ENCODE measurements around the gene IZUMO2. TPM values are rescaled to one million over a fixed set of nuclear protein-coding genes. Genes with fewer than 3 reads are reported as not detected.

The IZUMO2 gene
- polyA plus RNA-seq (2012; ENCODE audit: insufficient read depth, insufficient read length, low read depth), result not detected

DNA sequence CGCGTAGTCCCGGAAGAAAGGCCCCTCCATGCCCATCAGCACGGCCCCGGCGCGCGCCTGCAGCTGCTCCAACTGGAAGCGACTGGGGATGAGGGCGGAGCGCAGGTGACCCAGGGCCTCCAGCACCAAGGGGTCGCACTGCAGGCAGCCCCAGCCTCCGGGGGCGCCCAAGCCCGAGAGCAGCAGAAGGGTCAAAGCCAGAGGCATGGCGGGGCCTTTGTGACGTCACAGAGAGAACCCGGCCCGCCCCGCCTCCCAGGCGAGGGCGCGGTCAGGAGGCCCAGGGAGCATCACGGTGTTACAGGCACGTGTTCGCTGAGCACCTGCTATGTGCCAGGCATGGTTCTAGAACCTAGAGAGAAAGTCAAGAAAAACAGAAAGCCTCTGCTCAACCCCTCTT is at the start of gene IZUMO2:
Gene IZUMO2, minus strand, starts transcription at position 294 of the 400 bp plus-strand sequence. Its CDS starts 87 bp downstream, at position 207.
- TF ChIP-seq, protein P1, sequence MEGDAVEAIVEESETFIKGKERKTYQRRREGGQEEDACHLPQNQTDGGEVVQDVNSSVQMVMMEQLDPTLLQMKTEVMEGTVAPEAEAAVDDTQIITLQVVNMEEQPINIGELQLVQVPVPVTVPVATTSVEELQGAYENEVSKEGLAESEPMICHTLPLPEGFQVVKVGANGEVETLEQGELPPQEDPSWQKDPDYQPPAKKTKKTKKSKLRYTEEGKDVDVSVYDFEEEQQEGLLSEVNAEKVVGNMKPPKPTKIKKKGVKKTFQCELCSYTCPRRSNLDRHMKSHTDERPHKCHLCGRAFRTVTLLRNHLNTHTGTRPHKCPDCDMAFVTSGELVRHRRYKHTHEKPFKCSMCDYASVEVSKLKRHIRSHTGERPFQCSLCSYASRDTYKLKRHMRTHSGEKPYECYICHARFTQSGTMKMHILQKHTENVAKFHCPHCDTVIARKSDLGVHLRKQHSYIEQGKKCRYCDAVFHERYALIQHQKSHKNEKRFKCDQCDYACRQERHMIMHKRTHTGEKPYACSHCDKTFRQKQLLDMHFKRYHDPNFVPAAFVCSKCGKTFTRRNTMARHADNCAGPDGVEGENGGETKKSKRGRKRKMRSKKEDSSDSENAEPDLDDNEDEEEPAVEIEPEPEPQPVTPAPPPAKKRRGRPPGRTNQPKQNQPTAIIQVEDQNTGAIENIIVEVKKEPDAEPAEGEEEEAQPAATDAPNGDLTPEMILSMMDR (IDR thresholded peaks at IDR 0.05; ENCODE audit: low read depth, low read length), result no peak
- Histone ChIP-seq H3K36me3 (no peaks in the 10 kb centered on the region), H3K27me3 (no peaks in the 10 kb centered on the region), H3K4me3 (ENCODE audit: low read depth, low read length) (no peak within 1 kb of the TSS), H3K4me1 (no peaks in the 10 kb centered on the region), H3K9me3 (no peaks in the 10 kb centered on the region)
- DNase-seq, result no peak

DNA sequence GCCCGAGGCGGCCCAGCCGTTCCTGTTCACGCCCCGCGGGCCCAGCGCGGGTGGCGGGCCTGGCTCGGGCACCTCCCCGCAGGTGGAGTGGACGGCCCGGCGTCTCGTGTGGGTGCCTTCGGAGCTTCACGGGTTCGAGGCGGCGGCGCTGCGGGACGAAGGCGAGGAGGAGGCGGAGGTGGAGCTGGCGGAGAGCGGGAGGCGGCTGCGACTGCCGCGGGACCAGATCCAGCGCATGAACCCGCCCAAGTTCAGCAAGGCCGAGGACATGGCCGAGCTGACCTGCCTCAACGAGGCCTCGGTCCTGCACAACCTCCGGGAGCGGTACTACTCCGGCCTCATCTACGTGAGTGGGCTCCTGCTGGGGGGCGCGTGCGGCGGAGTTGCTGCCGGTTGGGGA is 47.3 kb upstream of the IZUMO2 start:
- TF ChIP-seq, protein P1 (IDR thresholded peaks at IDR 0.05; ENCODE audit: low read depth, low read length), result no peak
- H3K36me3 ChIP-seq, result no peaks in the 10 kb centered on the region
- peaks cover 5% of the 10 kb centered on the region; the same call in 1 of the 2 replicates for H3K27me3 ChIP-seq
- DNase-seq, result no peak
- H3K4me1 ChIP-seq, result no peaks in the 10 kb centered on the region
- no peak overlapping the region for H3K4me3 ChIP-seq (ENCODE audit: low read depth, low read length)
- no peaks in the 10 kb centered on the region for H3K9me3 ChIP-seq

DNA sequence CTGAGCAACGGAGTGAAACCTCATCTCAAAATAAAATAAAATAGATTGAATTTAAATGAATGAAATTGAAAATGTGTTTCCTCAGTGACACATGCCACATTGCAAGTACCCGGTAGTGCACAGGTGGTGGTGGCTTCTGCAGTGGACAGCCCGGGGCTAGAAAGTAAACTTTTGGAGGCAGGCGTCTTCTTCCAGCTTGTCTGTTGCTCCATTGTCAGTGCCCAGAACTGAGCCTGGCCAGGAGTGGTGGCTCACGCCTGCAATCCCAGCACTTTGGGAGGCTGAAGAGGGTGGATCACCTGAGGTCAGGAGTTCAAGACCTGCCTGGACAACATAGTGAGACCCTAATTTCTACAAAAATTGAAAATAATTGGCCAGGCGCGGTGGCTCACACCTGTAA is 46.0 kb upstream of the IZUMO2 start:
- H3K9me3 ChIP-seq, result no peaks in the 10 kb centered on the region

DNA sequence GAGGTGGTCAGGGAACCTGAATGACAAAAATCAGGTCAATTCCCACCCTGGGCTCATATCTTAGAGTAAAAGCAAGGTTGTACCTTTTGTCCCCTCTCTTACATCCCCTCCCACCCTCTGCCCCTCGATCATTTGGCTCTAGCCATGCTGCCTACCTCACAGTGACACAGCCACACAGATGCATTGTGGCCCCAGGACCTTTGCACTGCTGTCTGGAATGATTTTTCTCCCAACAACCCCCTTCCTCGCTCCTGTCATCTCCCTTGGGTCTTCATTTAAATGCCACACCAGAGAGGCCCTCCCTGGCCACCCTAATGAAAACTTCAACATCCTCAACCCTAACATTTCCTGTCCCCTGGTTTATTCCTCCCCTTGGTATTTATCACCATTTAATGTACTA is 44.6 kb upstream of the IZUMO2 start:
- Histone ChIP-seq H3K4me3 (ENCODE audit: low read depth, low read length) (no peak overlapping the region), H3K9me3 (peaks cover 5% of the 10 kb centered on the region), H3K36me3 (no peaks in the 10 kb centered on the region), H3K4me1 (no peaks in the 10 kb centered on the region), H3K27me3 (no peaks in the 10 kb centered on the region)
- DNase-seq, result no peak
- TF ChIP-seq, protein P1 (IDR thresholded peaks at IDR 0.05; ENCODE audit: low read depth, low read length), result no peak

More for the DNA sequence above, 46.0 kb upstream of the IZUMO2 start:
- no peak for DNase-seq
- Histone ChIP-seq H3K36me3 (no peaks in the 10 kb centered on the region), H3K27me3 (no peaks in the 10 kb centered on the region), H3K4me3 (ENCODE audit: low read depth, low read length) (no peak overlapping the region), H3K4me1 (no peaks in the 10 kb centered on the region)
- TF ChIP-seq, protein P1 (IDR thresholded peaks at IDR 0.05; ENCODE audit: low read depth, low read length), result no peak

DNA sequence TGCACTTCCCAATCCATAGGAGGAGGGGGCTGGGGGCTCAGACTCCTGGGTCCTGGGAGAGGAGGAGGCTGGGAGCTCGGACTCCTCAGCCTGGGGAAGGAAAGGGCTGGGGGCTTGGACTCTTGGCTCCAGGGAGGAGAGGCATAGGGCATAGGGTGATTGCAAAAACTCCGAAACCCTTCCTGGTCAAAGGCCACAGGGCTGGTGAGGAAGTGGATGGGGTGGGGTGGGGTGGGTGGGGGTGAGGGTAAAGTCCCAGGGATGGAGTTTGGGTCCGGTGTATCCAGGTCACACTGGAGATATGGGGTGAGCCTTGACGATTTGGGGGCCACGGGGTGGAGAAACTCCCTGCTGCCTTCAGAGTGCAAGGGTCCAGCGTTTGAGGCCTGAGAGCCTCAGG is 43.1 kb upstream of the IZUMO2 start:
- Histone ChIP-seq H3K4me3 (ENCODE audit: low read depth, low read length) (no peak overlapping the region), H3K27me3 (no peaks in the 10 kb centered on the region), H3K9me3 (peaks cover 5% of the 10 kb centered on the region), H3K4me1 (no peaks in the 10 kb centered on the region), H3K36me3 (no peaks in the 10 kb centered on the region)
- TF ChIP-seq, protein P1 (IDR thresholded peaks at IDR 0.05; ENCODE audit: low read depth, low read length), result no peak
- no peak for DNase-seq

DNA sequence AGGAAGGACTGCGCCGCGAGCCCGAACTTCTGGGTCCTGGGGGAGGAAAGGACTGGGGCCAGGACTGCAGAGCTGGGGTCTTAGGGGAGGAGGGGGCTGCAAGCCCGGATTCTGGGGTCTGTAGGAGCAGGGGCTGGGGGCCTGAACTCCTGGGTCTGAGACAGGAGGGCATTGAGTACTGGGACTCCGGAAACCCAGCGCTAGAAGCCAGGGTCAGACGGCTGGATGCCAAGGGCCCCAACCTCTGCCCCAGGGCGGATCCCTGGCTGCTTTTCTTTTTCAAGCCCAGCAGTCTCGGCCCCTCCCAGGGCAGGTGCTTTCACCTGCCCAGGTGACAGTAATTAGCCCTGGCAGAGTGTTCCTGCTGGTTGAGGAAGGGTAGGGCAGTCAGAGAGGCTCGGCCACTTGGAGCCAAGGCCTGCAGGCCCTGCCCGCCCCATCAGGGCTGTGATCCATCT is 42.6 kb upstream of the IZUMO2 start:
- TF ChIP-seq, protein P1 (IDR thresholded peaks at IDR 0.05; ENCODE audit: low read depth, low read length), result no peak
- no peaks in the 10 kb centered on the region for H3K4me1 ChIP-seq
- no peak for DNase-seq
- H3K4me3 ChIP-seq (ENCODE audit: low read depth, low read length), result no peak overlapping the region
- no peaks in the 10 kb centered on the region for H3K27me3 ChIP-seq
- H3K36me3 ChIP-seq, result no peaks in the 10 kb centered on the region
- peaks cover 5% of the 10 kb centered on the region for H3K9me3 ChIP-seq

Measured in BE2C (cell line).